ENCODE data around the gene ARHGAP35. TPM values are rescaled to one million over a fixed set of nuclear protein-coding genes. Genes with fewer than 3 reads are reported as not detected.

The ARHGAP35 gene
- total and polyA plus RNA-seq, 9 donors = 20.9 to 74.8 (median 51.2) TPM

DNA sequence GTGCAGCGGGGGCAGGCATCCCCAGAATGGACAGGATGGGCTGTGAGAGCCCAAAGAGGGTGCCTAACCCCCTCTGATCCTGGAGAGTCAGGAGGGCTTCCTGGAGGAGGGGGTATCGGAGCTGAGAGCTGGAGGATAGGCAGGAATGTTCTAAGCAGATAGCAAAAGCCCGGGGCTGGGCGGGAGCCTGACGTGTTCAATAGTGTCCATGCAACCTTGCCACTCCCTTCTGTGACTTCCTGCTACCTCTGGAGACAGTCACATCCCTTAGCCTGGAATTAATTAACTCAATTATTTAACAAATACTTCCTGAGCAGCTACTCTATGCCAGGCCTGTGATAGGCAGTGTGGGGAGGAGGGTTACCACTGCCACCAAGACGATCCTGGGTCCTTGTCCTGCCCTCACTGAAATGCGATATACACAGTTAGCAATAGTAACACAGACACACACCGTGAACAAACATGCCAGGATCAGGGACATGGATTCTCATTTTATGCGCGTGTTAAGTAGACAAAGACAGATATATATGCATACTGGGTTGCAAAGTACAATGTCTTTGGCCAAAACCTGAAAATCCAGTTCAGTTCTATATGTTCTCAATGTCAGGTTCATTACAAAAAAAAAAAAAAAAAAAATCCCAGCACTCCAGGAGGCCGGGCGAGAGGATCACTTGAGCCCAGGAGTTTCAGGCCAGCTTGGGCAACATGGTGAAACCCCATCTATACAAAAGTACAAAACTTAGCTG is 20.9 kb upstream of the ARHGAP35 start:
- intact Hi-C loops (cut with DNase I) = loop anchor here (2.0 to 5.0 kb wide), 2 partner anchors 83 kb away; no protein-coding TSS in a partner anchor
- Histone ChIP-seq H3K4me1 (ENCODE audit: insufficient read depth) (no peaks in the 10 kb centered on the region), H3K36me3 (no peaks in the 10 kb centered on the region), H3K9me3 (no peaks in the 10 kb centered on the region), H3K27ac (no peak overlapping the region), H3K4me3 (no peak overlapping the region), H3K27me3 (no peaks in the 10 kb centered on the region)
- WGBS, 3 donors = 74 to 81% (median 75%) methylated on average over 12 of the region's 12 CpGs
- TF ChIP-seq EP300 (IDR thresholded peaks at IDR 0.05) (no peak), POLR2A (IDR thresholded peaks at IDR 0.05) (no peak)
- TF ChIP-seq, protein P1, sequence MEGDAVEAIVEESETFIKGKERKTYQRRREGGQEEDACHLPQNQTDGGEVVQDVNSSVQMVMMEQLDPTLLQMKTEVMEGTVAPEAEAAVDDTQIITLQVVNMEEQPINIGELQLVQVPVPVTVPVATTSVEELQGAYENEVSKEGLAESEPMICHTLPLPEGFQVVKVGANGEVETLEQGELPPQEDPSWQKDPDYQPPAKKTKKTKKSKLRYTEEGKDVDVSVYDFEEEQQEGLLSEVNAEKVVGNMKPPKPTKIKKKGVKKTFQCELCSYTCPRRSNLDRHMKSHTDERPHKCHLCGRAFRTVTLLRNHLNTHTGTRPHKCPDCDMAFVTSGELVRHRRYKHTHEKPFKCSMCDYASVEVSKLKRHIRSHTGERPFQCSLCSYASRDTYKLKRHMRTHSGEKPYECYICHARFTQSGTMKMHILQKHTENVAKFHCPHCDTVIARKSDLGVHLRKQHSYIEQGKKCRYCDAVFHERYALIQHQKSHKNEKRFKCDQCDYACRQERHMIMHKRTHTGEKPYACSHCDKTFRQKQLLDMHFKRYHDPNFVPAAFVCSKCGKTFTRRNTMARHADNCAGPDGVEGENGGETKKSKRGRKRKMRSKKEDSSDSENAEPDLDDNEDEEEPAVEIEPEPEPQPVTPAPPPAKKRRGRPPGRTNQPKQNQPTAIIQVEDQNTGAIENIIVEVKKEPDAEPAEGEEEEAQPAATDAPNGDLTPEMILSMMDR (IDR thresholded peaks at IDR 0.05) = no peak
- no peak for DNase-seq

DNA sequence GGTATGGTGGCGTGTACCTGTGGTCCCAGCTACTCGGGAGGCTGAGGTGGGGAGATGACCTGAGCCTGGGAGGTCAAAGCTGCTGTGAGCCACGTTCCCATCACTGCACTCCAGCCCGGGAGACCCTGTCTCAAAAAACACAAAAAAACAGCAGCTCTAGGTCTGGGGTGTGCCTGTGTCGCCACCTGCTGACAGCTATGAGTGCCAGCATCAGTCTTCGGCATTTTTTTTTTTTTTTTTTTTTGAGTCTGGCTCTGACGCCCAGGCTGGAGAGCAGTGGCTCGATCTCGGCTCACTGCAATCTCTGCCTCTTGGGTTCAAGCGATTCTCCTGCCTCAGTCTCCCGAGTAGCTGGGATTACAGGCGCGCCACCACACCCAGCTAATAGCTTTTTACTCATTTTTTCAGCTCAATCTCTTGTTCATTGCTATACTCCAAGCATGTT is 20.3 kb upstream of the ARHGAP35 start:
- no peak overlapping the region for H3K27ac ChIP-seq
- H3K4me1 ChIP-seq (ENCODE audit: insufficient read depth) = no peaks in the 10 kb centered on the region
- intact Hi-C loops (cut with DNase I) = loop anchor here (2.0 to 5.0 kb wide), 2 partner anchors 83 to 84 kb away; no protein-coding TSS in a partner anchor
- H3K9me3 ChIP-seq = no peaks in the 10 kb centered on the region
- TF ChIP-seq, protein P1 (IDR thresholded peaks at IDR 0.05) = peak; percentile 76 to 89 (median 86)
- no peak for TF ChIP-seq EP300 (IDR thresholded peaks at IDR 0.05)
- no peaks in the 10 kb centered on the region for H3K36me3 ChIP-seq
- H3K4me3 ChIP-seq = no peak overlapping the region
- WGBS, 3 donors = 13 to 20% (median 14%) methylated on average over 13 of the region's 13 CpGs
- no peaks in the 10 kb centered on the region for H3K27me3 ChIP-seq
- peak; percentile 51 to 77 (median 67) for DNase-seq

DNA sequence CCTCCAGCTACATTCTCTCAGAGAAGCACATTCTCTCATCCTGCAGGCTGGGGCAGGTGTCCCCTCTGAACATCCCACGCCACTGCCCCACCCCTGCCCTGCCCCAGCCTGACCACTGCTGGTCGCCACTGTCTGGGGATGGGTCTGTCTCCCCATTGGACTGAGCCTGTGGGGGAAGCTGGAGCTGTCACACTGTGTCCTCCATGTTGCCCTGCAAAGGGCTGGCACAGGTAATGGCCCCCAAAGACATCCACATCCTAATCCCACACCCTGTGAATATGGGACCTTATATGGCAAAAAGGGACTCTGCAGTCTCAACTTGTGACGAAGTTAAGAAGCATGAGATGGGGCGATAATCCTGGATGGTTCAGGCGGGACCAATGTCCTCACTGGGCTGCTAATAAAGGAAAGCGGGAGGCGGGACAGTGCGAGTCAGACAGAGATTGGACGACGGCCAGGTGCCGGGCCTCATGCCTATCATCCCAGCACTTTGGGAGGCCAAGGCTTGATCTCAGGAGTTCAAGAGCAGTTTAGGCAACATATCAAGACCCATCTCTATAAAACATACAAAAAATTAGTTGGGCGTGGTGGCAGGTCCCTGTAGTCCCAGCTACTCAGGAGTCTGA is 19.2 kb upstream of the ARHGAP35 start:
- intact Hi-C loops (cut with DNase I) = loop anchor here (2.0 to 5.0 kb wide), 2 partner anchors 84 to 85 kb away; no protein-coding TSS in a partner anchor
- Histone ChIP-seq H3K4me1 (ENCODE audit: insufficient read depth) (no peaks in the 10 kb centered on the region), H3K36me3 (no peaks in the 10 kb centered on the region), H3K27ac (no peak overlapping the region), H3K27me3 (no peaks in the 10 kb centered on the region), H3K9me3 (no peaks in the 10 kb centered on the region), H3K4me3 (no peak overlapping the region)
- TF ChIP-seq, protein P1 (IDR thresholded peaks at IDR 0.05) = no peak
- TF ChIP-seq EP300 (IDR thresholded peaks at IDR 0.05) (no peak), POLR2A (IDR thresholded peaks at IDR 0.05) (no peak)
- 69 to 78% (median 73%) methylated on average over 12 of the region's 12 CpGs for WGBS, 3 donors
- peak in 2 of 5 donors; percentile 48 to 55 for DNase-seq

DNA sequence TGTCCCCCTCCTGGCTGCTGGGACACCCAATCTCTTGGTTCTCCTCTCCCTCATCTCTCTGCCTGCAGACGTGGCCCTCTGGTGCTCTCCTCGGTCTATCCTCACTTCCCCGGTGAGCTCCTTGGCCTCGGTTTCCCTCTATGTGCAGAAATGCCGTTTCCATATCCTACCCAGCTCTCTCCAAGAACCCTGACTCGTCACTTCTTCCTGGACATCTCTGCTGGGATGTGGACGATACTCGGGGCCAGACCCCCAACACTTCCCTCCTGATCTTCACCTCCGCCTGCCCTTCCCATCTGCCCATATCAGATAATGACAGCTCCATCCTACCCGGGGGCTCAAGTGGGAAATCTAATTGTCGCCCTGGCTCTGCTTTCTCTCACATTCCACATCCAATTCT is 18.0 kb upstream of the ARHGAP35 start:
- H3K9me3 ChIP-seq = no peaks in the 10 kb centered on the region
- no peaks in the 10 kb centered on the region for H3K36me3 ChIP-seq
- TF ChIP-seq POLR2A (IDR thresholded peaks at IDR 0.05) = no peak
- TF ChIP-seq EP300 (IDR thresholded peaks at IDR 0.05) = no peak
- TF ChIP-seq, protein P1 (IDR thresholded peaks at IDR 0.05) = no peak
- H3K27ac ChIP-seq = no peak overlapping the region
- H3K27me3 ChIP-seq = no peaks in the 10 kb centered on the region
- intact Hi-C loops (cut with DNase I) = loop anchor here in 1 of 4 donors (5.0 kb wide), 1 partner anchor 85 kb away; no protein-coding TSS in a partner anchor
- no peak overlapping the region for H3K4me3 ChIP-seq
- no peak for DNase-seq
- no peaks in the 10 kb centered on the region for H3K4me1 ChIP-seq (ENCODE audit: insufficient read depth)
- 83 to 88% (median 84%) methylated on average over 11 of the region's 11 CpGs for WGBS, 3 donors

Measured in ovary (tissue), 9 donors.